Measurements from ENCODE around the gene LRMDA. TPM values are rescaled to one million over a fixed set of nuclear protein-coding genes. Genes with fewer than 3 reads are reported as not detected.
A peak's percentile ranks its signal among the peaks of the same experiment; 100 is the strongest.

The LRMDA gene
- total RNA-seq, 2 experiments from 2014 or later, result not detected

GRCh38 chr10:75531571-75532031 is 100.2 kb downstream of the LRMDA start:
- ChIA-PET POLR2A (no interaction called here), CTCF (no interaction called here)
- no peak overlapping the region for H3K4me3 Mint-ChIP-seq
- TF ChIP-seq CTCF (IDR thresholded peaks at IDR 0.05), result no peak
- H3K9me3 ChIP-seq (ENCODE audit: control insufficient read depth in 1 of 2, insufficient read depth in 1 of 2, low read length in 2 of 2), result no peaks in the 10 kb centered on the region
- intact Hi-C loops (cut with DNase I, micrococcal nuclease), result no loop called here
- DNase-seq (no peak), ATAC-seq (ENCODE audit: poor library complexity) (no peak)
- no peak overlapping the region for H3K27ac Mint-ChIP-seq
- peaks cover 10% of the 10 kb centered on the region for H3K27me3 Mint-ChIP-seq
- no peaks in the 10 kb centered on the region for H3K4me1 Mint-ChIP-seq (ENCODE audit: low read depth)
- H3K27ac ChIP-seq (ENCODE audit: low read depth in 1 of 2, low read length in 2 of 2), result no peak overlapping the region
- H3K9me3 Mint-ChIP-seq, result no peaks in the 10 kb centered on the region
- H3K4me1 ChIP-seq (ENCODE audit: insufficient read depth, low read length), result no peaks in the 10 kb centered on the region
- no peak overlapping the region for H3K4me3 ChIP-seq (ENCODE audit: low read length)
- H3K36me3 ChIP-seq (ENCODE audit: insufficient read depth, low read length), result no peaks in the 10 kb centered on the region
- no peaks in the 10 kb centered on the region for H3K27me3 ChIP-seq (ENCODE audit: control insufficient read depth in 1 of 2, insufficient read depth in 2 of 2, low read length in 2 of 2)
- H3K36me3 Mint-ChIP-seq (ENCODE audit: low read depth), result no peaks in the 10 kb centered on the region

GRCh38 chr10:75532253-75532924 is 101.0 kb downstream of the LRMDA start:
- Histone ChIP-seq H3K36me3 (ENCODE audit: insufficient read depth, low read length) (no peaks in the 10 kb centered on the region), H3K4me1 (ENCODE audit: insufficient read depth, low read length) (no peaks in the 10 kb centered on the region), H3K9me3 (ENCODE audit: control insufficient read depth in 1 of 2, insufficient read depth in 1 of 2, low read length in 2 of 2) (no peaks in the 10 kb centered on the region), H3K27me3 (ENCODE audit: control insufficient read depth in 1 of 2, insufficient read depth in 2 of 2, low read length in 2 of 2) (no peaks in the 10 kb centered on the region), H3K27ac (ENCODE audit: low read depth in 1 of 2, low read length in 2 of 2) (no peak overlapping the region), H3K4me3 (ENCODE audit: low read length) (no peak overlapping the region)
- POLR2A ChIA-PET, result no interaction called here
- Mint-ChIP-seq H3K36me3 (ENCODE audit: low read depth) (no peaks in the 10 kb centered on the region), H3K27me3 (peaks cover 10% of the 10 kb centered on the region), H3K9me3 (no peaks in the 10 kb centered on the region), H3K27ac (no peak overlapping the region), H3K4me3 (no peak overlapping the region), H3K4me1 (ENCODE audit: low read depth) (no peaks in the 10 kb centered on the region)
- TF ChIP-seq CTCF (IDR thresholded peaks at IDR 0.05), result no peak
- intact Hi-C loops (cut with DNase I, micrococcal nuclease), result no loop called here
- DNase-seq (peak in 2 of 14 experiments; percentile 11 to 18), ATAC-seq (ENCODE audit: poor library complexity) (no peak)
- CTCF ChIA-PET, result no interaction called here

DNA sequence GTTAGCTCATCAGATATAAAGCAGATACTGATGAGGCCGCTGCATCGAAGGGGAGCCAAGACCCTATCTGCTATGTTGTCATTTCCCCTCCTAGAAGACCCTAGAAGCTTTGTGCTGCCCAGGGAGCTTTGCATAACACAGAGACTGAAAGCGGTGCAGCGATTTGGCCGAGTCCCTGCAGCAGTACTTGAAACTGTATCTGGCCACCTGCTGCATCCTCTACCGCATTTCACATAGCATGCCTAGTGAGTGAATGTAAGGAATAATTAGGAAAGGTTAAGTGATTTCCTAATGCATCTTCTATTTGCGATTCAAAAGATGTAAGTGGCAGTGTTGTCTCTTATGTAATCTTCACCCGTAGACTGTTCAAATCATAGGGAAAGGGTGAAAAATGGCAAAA is 106.7 kb downstream of the LRMDA start:
- Mint-ChIP-seq H3K4me1 (ENCODE audit: low read depth) (no peaks in the 10 kb centered on the region), H3K27me3 (peaks cover 11% of the 10 kb centered on the region), H3K27ac (no peak overlapping the region), H3K4me3 (no peak overlapping the region), H3K9me3 (no peaks in the 10 kb centered on the region), H3K36me3 (ENCODE audit: low read depth) (no peaks in the 10 kb centered on the region)
- no peak for ATAC-seq (ENCODE audit: poor library complexity)
- no peaks in the 10 kb centered on the region for H3K9me3 ChIP-seq (ENCODE audit: control insufficient read depth in 1 of 2, insufficient read depth in 1 of 2, low read length in 2 of 2)
- TF ChIP-seq CTCF (IDR thresholded peaks at IDR 0.05), result no peak
- no peak overlapping the region for H3K27ac ChIP-seq (ENCODE audit: low read depth in 1 of 2, low read length in 2 of 2)
- DNase-seq, result no peak
- H3K36me3 ChIP-seq (ENCODE audit: insufficient read depth, low read length), result no peaks in the 10 kb centered on the region
- ChIA-PET CTCF (no interaction called here), POLR2A (no interaction called here)
- intact Hi-C loops (cut with DNase I, micrococcal nuclease), result no loop called here
- no peaks in the 10 kb centered on the region for H3K4me1 ChIP-seq (ENCODE audit: insufficient read depth, low read length)
- H3K27me3 ChIP-seq (ENCODE audit: control insufficient read depth in 1 of 2, insufficient read depth in 2 of 2, low read length in 2 of 2), result no peaks in the 10 kb centered on the region
- no peak overlapping the region for H3K4me3 ChIP-seq (ENCODE audit: low read length)
